HepG2 (cell line): ENCODE results near the gene TCF7L2. TPM values are rescaled to one million over a fixed set of nuclear protein-coding genes. Genes with fewer than 3 reads are reported as not detected.

Source experiments
- ATAC-seq: fragments of 200-7000 bp; cut with Tn5 transposase; 3 replicates; pipeline ENCODE4 v1.9.1; 2020; ENCODE audit warnings: mild to moderate bottlenecking, moderate library complexity
- BruUV-seq: library from RNA; stranded (reverse); fragments of 400-500 nt; replicated peaks from 2 replicates; lab custom pipeline; 2021; lab: Mats Ljungman, UMichigan
- CTCF ChIA-PET: fragments of 300-600 bp; formaldehyde crosslinking; extraction: SDS; loops from one replicate; lab custom pipeline; 2021; ENCODE audit warnings: low total read pairs, inconsistent platforms, low intra/inter-chr PET ratio; lab: Yijun Ruan, JAX
- POLR2A ChIA-PET: fragments of 350-600 bp; sonication (Branson Sonifier 250); formaldehyde crosslinking; loops from one replicate; lab custom pipeline; 2020; ENCODE audit warnings: antibody characterized with exemption, inconsistent platforms; lab: Yijun Ruan, JAX
- DNase-seq: peaks from one replicate; pipeline ENCODE4 v3.0.0-alpha.2; 2015; ENCODE audit warnings: low spot score
- FAIRE-seq: peaks from 3 replicates; lab custom pipeline; 2011; peaks lifted over from hg19 to GRCh38; lab: Jason Lieb, UNC
- H2AFZ ChIP-seq: one replicate; pipeline ENCODE4 v1.6.1; 2011; ENCODE audit warnings: low read length, inconsistent platforms
- H3K27ac ChIP-seq: fragments of 300-600 bp; 3 replicates; pipeline ENCODE4 v1.8.0; 2011; ENCODE audit warnings: mixed run types, mild to moderate bottlenecking, mixed read lengths, low read length, inconsistent platforms; ENCODE audit not compliant: insufficient read depth; ENCODE audit errors: extremely low read length
- H3K27me3 ChIP-seq, 2 experiments: fragments of 200-600 bp in 1 of 2; 2 replicates in 1 of 2; 3 replicates in 1 of 2; pipeline versions ENCODE4 v1.6.0 to v1.8.0; 2011; ENCODE audit warnings: low read length in 2 of 2, mild to moderate bottlenecking in 2 of 2, moderate library complexity in 2 of 2, inconsistent platforms in 1 of 2; ENCODE audit not compliant: insufficient read depth in 2 of 2, control insufficient read depth in 1 of 2
- H3K36me3 ChIP-seq, 2 experiments: fragments of 200-600 bp in 1 of 2; replicated peaks in 1 of 2; 2 replicates in 1 of 2; 3 replicates in 1 of 2; pipeline versions ENCODE4 v1.5.1 to v1.8.0; 2011; ENCODE audit warnings: low read length in 2 of 2, inconsistent platforms in 1 of 2; ENCODE audit not compliant: insufficient read depth in 2 of 2, control insufficient read depth in 1 of 2
- H3K4me1 ChIP-seq: 2 replicates; pipeline ENCODE4 v1.5.1; 2012; ENCODE audit warnings: low read length, inconsistent platforms; ENCODE audit not compliant: insufficient read depth
- H3K4me2 ChIP-seq: 2 replicates; pipeline ENCODE4 v1.6.0; 2011; ENCODE audit warnings: low read depth, low read length, inconsistent platforms
- H3K4me3 ChIP-seq, 3 experiments: fragments of 200-600 bp in 1 of 3; sonication (generic), shearing (Covaris generic) in 1 of 3; replicated peaks in 1 of 3; 2 replicates each; pipeline ENCODE4 v1.5.1; 2011 to 2016; ENCODE audit warnings: low read length in 3 of 3, inconsistent platforms in 2 of 3, low read depth in 2 of 3, mild to moderate bottlenecking in 2 of 3, control low read depth in 1 of 3, mixed read lengths in 1 of 3; ENCODE audit not compliant: insufficient read depth in 1 of 3
- H3K79me2 ChIP-seq: one replicate; pipeline ENCODE4 v1.6.1; 2011; ENCODE audit warnings: low read length, inconsistent platforms; ENCODE audit not compliant: insufficient read depth
- H3K9ac ChIP-seq: 2 replicates; pipeline ENCODE4 v1.6.0; 2011; ENCODE audit warnings: mild to moderate bottlenecking, low read depth, low read length, inconsistent platforms; ENCODE audit not compliant: insufficient read depth
- H3K9me3 ChIP-seq: 2 replicates; pipeline ENCODE4 v1.5.1; 2012; ENCODE audit warnings: mild to moderate bottlenecking, low read length
- H4K20me1 ChIP-seq: 2 replicates; pipeline ENCODE4 v1.6.0; 2011; ENCODE audit warnings: inconsistent platforms, mild to moderate bottlenecking, low read length, moderate library complexity; ENCODE audit not compliant: insufficient read depth
- ARID4A ChIP-seq: sonication (generic); formaldehyde crosslinking; IDR thresholded peaks from 2 replicates; pipeline ENCODE4 v1.5.0; 2020; ENCODE audit warnings: mild to moderate bottlenecking, missing genetic modification reagents, borderline replicate concordance
- ASH2L ChIP-seq: fragments of 300-600, 200-600 bp; sonication (generic); IDR thresholded peaks from 2 replicates; pipeline ENCODE4 v1.7.0; 2017; ENCODE audit warnings: low read depth, mild to moderate bottlenecking, moderate library complexity, mixed read lengths, low read length; ENCODE audit not compliant: insufficient read length
- ATF7 ChIP-seq, 2 experiments: fragments of 450-650 bp in 1 of 2; sonication (generic) in 1 of 2; formaldehyde crosslinking in 1 of 2; IDR thresholded peaks; 2 replicates each; pipeline versions ENCODE4 v1.4.0 to v1.6.1; 2016 to 2020; ENCODE audit warnings: antibody characterized with exemption in 1 of 2, mild to moderate bottlenecking in 1 of 2, missing genetic modification reagents in 1 of 2
- BHLHE40 ChIP-seq: IDR thresholded peaks from 2 replicates; pipeline ENCODE4 v1.6.1; 2011; ENCODE audit warnings: low read length, improper control_type of control experiment
- BRD4 ChIP-seq: sonication (generic); formaldehyde crosslinking; IDR thresholded peaks from 2 replicates; pipeline ENCODE4 v1.4.0; 2020; ENCODE audit warnings: missing genetic modification reagents
- CREB3 ChIP-seq: sonication (generic); formaldehyde crosslinking; IDR thresholded peaks from 2 replicates; pipeline ENCODE4 v1.5.0; 2020; ENCODE audit warnings: missing genetic modification reagents
- ETV5 ChIP-seq: IDR thresholded peaks from 2 replicates; pipeline ENCODE4 v1.6.1; 2018; ENCODE audit warnings: missing biosample characterization, missing genetic modification reagents, inconsistent platforms, borderline replicate concordance
- HOXA5 ChIP-seq: sonication (generic); formaldehyde crosslinking; IDR thresholded peaks from 2 replicates; pipeline ENCODE4 v1.4.0; 2020; ENCODE audit warnings: missing genetic modification reagents
- MAFK ChIP-seq, 2 experiments: IDR thresholded peaks in 1 of 2; conservative IDR thresholded peaks in 1 of 2; 2 replicates each; pipeline ENCODE4 v1.6.1; 2011; ENCODE audit warnings: improper control_type of control experiment in 2 of 2, low read length in 2 of 2
- MEF2D ChIP-seq: sonication (generic); formaldehyde crosslinking; IDR thresholded peaks from 2 replicates; pipeline ENCODE4 v1.5.1; 2020; ENCODE audit warnings: mild to moderate bottlenecking, missing genetic modification reagents
- NR2C2 ChIP-seq: sonication (generic); formaldehyde crosslinking; IDR thresholded peaks from 2 replicates; pipeline ENCODE4 v1.4.0; 2020; ENCODE audit warnings: missing genetic modification reagents, mild to moderate bottlenecking, moderate library complexity, borderline replicate concordance
- POGZ ChIP-seq: sonication (generic); formaldehyde crosslinking; IDR thresholded peaks from 2 replicates; pipeline ENCODE4 v1.4.0; 2020; ENCODE audit warnings: mild to moderate bottlenecking, missing genetic modification reagents
- PREB ChIP-seq: sonication (generic); formaldehyde crosslinking; IDR thresholded peaks from 2 replicates; pipeline ENCODE4 v1.4.0; 2020; ENCODE audit warnings: missing genetic modification reagents
- SOX13 ChIP-seq, 3 experiments: fragments of 450-650 bp in 1 of 3; sonication (generic) in 1 of 3; formaldehyde crosslinking in 1 of 3; IDR thresholded peaks in 2 of 3; conservative IDR thresholded peaks in 1 of 3; 2 replicates each; pipeline versions ENCODE4 v1.5.0 to v1.6.1; 2016 to 2020; ENCODE audit warnings: antibody characterized with exemption in 1 of 3, mild to moderate bottlenecking in 1 of 3, missing compliant biosample characterization in 1 of 3, missing genetic modification reagents in 1 of 3, moderate library complexity in 1 of 3
- ZNF343 ChIP-seq: sonication (generic); formaldehyde crosslinking; IDR thresholded peaks from 2 replicates; pipeline ENCODE4 v1.4.0; 2020; ENCODE audit warnings: mild to moderate bottlenecking, missing genetic modification reagents
- WGBS: methylation state at CpG from one replicate; pipeline ENCODE4 v1.1.6; 2017; ENCODE audit warnings: low lambda C conversion rate; 5-methylcytosine and 5-hydroxymethylcytosine counted together
- in situ Hi-C: cut with HindIII; loops from 2 replicates; pipeline ENCODE4 v1.10.0; 2017; ENCODE audit warnings: low pct_unique_long_range_greater_than_20kb; ENCODE audit not compliant: extremely low pct_ligation_motif_present
- intact Hi-C: fragments of 100-400 bp; cut with micrococcal nuclease; formaldehyde crosslinking; loops from one replicate; pipeline ENCODE4 v1.10.0; 2022; ENCODE audit not compliant: unreplicated experiment
- polyA plus RNA-seq, 8 experiments: library from polyadenylated mRNA; depleted of rRNA in 3 of 8; stranded (reverse) in 7 of 8; unstranded in 1 of 8; fragments of >200 nt; fragmentation: Illumina TruSeq in 4 of 8; extraction: Trizol in 4 of 8; gene quantifications; 2 replicates each; pipeline versions ENCODE4 v1.2.1 to v1.2.3, GENCODE V29; 2011 to 2016; ENCODE audit warnings: low read depth in 4 of 8, missing spikeins in 1 of 8, mixed read lengths in 1 of 8; ENCODE audit not compliant: insufficient read depth in 1 of 8
- total RNA-seq, 5 experiments: library from RNA; depleted of rRNA; stranded (reverse); fragments of >200 nt; fragmentation: Illumina TruSeq; extraction: Trizol; gene quantifications; 2 replicates each; pipeline ENCODE4 v1.2.3, GENCODE V29; 2016; ENCODE audit warnings: low read depth in 1 of 5

TCF7L2 gene
- total and polyA plus RNA-seq, 2 of the 13 experiments (the other 11 are each of a cell fraction or from before 2014, with no cell fraction given), result 3.9 to 13.7 TPM

- peaks cover 14% of the 10 kb centered on the region for H3K79me2 ChIP-seq
- TF ChIP-seq ATF7 (IDR thresholded peaks at IDR 0.05) (no peak), ATF7 (CRISPR knock-in tag; IDR thresholded peaks at IDR 0.05) (no peak), CREB3 (no peak), ASH2L (no peak), ZNF343 (no peak), HOXA5 (CRISPR knock-in tag) (no peak), POGZ (CRISPR knock-in tag) (no peak), BHLHE40 (no peak), ETV5 (CRISPR knock-in tag) (no peak), SOX13 (IDR thresholded peaks at IDR 0.05) (no peak), SOX13 (CRISPR knock-in tag; conservative IDR thresholded peaks at IDR 0.05 in 1 of 2, IDR thresholded peaks at IDR 0.05 in 1 of 2) (no peak), ARID4A (CRISPR knock-in tag) (no peak), NR2C2 (CRISPR knock-in tag) (no peak), BRD4 (CRISPR knock-in tag) (no peak), MEF2D (no peak), PREB (no peak), MAFK (conservative IDR thresholded peaks at IDR 0.05 in 1 of 2, IDR thresholded peaks at IDR 0.05 in 1 of 2; ENCODE audit: low read length in 2 of 2) (no peak)
- no peak overlapping the region for H3K9ac ChIP-seq
- FAIRE-seq (no peak), DNase-seq (no peak), ATAC-seq (no peak)
- no peak overlapping the region for H2AFZ ChIP-seq
- no peak overlapping the region for H3K27ac ChIP-seq
- peaks cover 19 to 53% of the 10 kb centered on the region in 2 experiments for H3K36me3 ChIP-seq
- 96% methylated on average over 11 of the region's 11 CpGs for WGBS
- POLR2A ChIA-PET, result interaction anchor here (0.9 kb wide), 1 partner anchor 9 kb away, joined by 4 read pairs; no protein-coding TSS in a partner anchor
- no peaks in the 10 kb centered on the region for H3K27me3 ChIP-seq
- peaks cover 35% of the 10 kb centered on the region for H3K4me1 ChIP-seq
- CTCF ChIA-PET, result no interaction called here
- in situ Hi-C loops (no loop called here), intact Hi-C loops (no loop called here)
- no peaks in the 10 kb centered on the region for H3K9me3 ChIP-seq
- no TSS peak for BruUV-seq
- H3K4me3 ChIP-seq, result no peak overlapping the region
- peaks cover 17% of the 10 kb centered on the region for H4K20me1 ChIP-seq
- no peak overlapping the region for H3K4me2 ChIP-seq
Observed at GRCh38 chr10:113096128-113096996, 146.3 kb downstream of the TCF7L2 start.
